OCI-LY7 (cell line): ENCODE results near the gene CNN2. TPM values are rescaled to one million over a fixed set of nuclear protein-coding genes. Genes with fewer than 3 reads are reported as not detected.

Experiments
- BruUV-seq: library from RNA; stranded (reverse); fragments of 400-500 nt; replicated peaks from 2 replicates; lab custom pipeline; 2021; lab: Mats Ljungman, UMichigan
- CTCF ChIA-PET: fragments of 300-600 bp; sonication (Branson Sonifier 250); formaldehyde crosslinking; loops from one replicate; lab custom pipeline; 2022; ENCODE audit warnings: antibody characterized with exemption; ENCODE audit not compliant: unreplicated experiment; lab: Charles Lee
- POLR2A ChIA-PET: fragments of 300-600 bp; sonication (Branson Sonifier 250); formaldehyde crosslinking; loops from one replicate; lab custom pipeline; 2022; ENCODE audit warnings: antibody characterized with exemption; lab: Charles Lee
- DNase-seq: peaks from one replicate; pipeline ENCODE4 v3.0.0-alpha.2; 2015; ENCODE audit warnings: low spot score
- H2AFZ ChIP-seq: fragments of 200-600 bp; sonication (generic), shearing (Covaris generic); 2 replicates; pipeline ENCODE4 v1.6.1; 2014; ENCODE audit warnings: mild to moderate bottlenecking, antibody characterized with exemption, low read length, moderate library complexity
- H3K27ac ChIP-seq: fragments of 200-600 bp; sonication (generic); 2 replicates; pipeline ENCODE4 v1.5.1; 2014; ENCODE audit warnings: mixed run types, low read depth, mild to moderate bottlenecking, moderate library complexity, low read length, inconsistent platforms; ENCODE audit not compliant: poor library complexity, severe bottlenecking
- H3K36me3 ChIP-seq: fragments of 200-600 bp; sonication (generic); 2 replicates; pipeline ENCODE4 v1.6.1; 2014; ENCODE audit warnings: mild to moderate bottlenecking, antibody characterized with exemption, low read length, moderate library complexity, mixed read lengths; ENCODE audit not compliant: insufficient read depth
- H3K4me1 ChIP-seq: fragments of 200-600 bp; sonication (generic); 2 replicates; pipeline ENCODE4 v1.5.1; 2014; ENCODE audit warnings: mild to moderate bottlenecking, low read length; ENCODE audit not compliant: insufficient read depth, poor library complexity, severe bottlenecking
- H3K4me2 ChIP-seq: fragments of 200-600 bp; sonication (generic); 2 replicates; pipeline ENCODE4 v1.6.1; 2014; ENCODE audit warnings: mild to moderate bottlenecking, low read length
- H3K4me3 ChIP-seq: fragments of 200-600 bp; sonication (generic); 2 replicates; pipeline ENCODE4 v1.5.1; 2014; ENCODE audit warnings: mild to moderate bottlenecking, low read depth, low read length; ENCODE audit not compliant: poor library complexity, severe bottlenecking
- H3K79me2 ChIP-seq: fragments of 200-600 bp; sonication (generic); 2 replicates; pipeline ENCODE4 v1.6.1; 2016; ENCODE audit warnings: low read depth, mild to moderate bottlenecking, low read length, moderate library complexity, mixed read lengths; ENCODE audit not compliant: insufficient read depth
- H3K9me2 ChIP-seq: fragments of 200-600 bp; sonication (generic); 2 replicates; pipeline ENCODE4 v1.6.1; 2016; ENCODE audit warnings: mild to moderate bottlenecking, low read length, mixed read lengths; ENCODE audit not compliant: insufficient read depth
- H3K9me3 ChIP-seq: fragments of 200-600 bp; sonication (generic); 2 replicates; pipeline ENCODE4 v1.6.1; 2014; ENCODE audit warnings: mild to moderate bottlenecking, mixed run types, low read length, mixed read lengths
- H4K20me1 ChIP-seq: fragments of 200-600 bp; sonication (generic); 2 replicates; pipeline ENCODE4 v1.6.1; 2014; ENCODE audit warnings: mild to moderate bottlenecking, antibody characterized with exemption, low read length, moderate library complexity, mixed read lengths; ENCODE audit not compliant: insufficient read depth
- CTCF ChIP-seq: fragments of 200-600 bp; sonication (generic); conservative IDR thresholded peaks from 2 replicates; pipeline ENCODE4 v1.5.1; 2014; ENCODE audit warnings: mild to moderate bottlenecking, antibody characterized with exemption, low read length, moderate library complexity, mixed read lengths
- EZH2phosphoT487 ChIP-seq: fragments of 200-600 bp; sonication (generic); IDR thresholded peaks from 2 replicates; pipeline ENCODE4 v1.6.1; 2018; ENCODE audit warnings: low read depth, borderline replicate concordance, mild to moderate bottlenecking, mixed run types, antibody characterized with exemption, low read length, moderate library complexity, mixed read lengths
- intact Hi-C: fragments of 100-400 bp; cut with micrococcal nuclease; formaldehyde crosslinking; loops from one replicate; pipeline ENCODE4 v1.10.0; 2022; ENCODE audit not compliant: unreplicated experiment
- total RNA-seq, 2 experiments: library from RNA; depleted of rRNA in 1 of 2; stranded (reverse); fragments of >200 nt in 1 of 2; shearing (Covaris generic) in 1 of 2; gene quantifications; 2 replicates each; pipeline ENCODE4 v1.2.3, GENCODE V29; 2014 to 2022

CNN2 gene
- total RNA-seq, 2 experiments from 2014 or later, result 73.7 to 127 TPM

GRCh38 chr19:1015061-1015781 lies 11.2 kb upstream of the CNN2 start:
- ChIA-PET POLR2A (interaction anchor here (0.7 kb wide), 1 partner anchor 24 kb away, joined by 4 read pairs; no protein-coding TSS in a partner anchor), CTCF (no interaction called here)
- H3K4me3 ChIP-seq, result no peak overlapping the region
- no peaks in the 10 kb centered on the region for H3K9me2 ChIP-seq
- H3K27ac ChIP-seq, result no peak overlapping the region
- H3K36me3 ChIP-seq, result peaks cover 86% of the 10 kb centered on the region
- no peak overlapping the region for H2AFZ ChIP-seq
- no peak for TF ChIP-seq EZH2phosphoT487
- no peak for TF ChIP-seq CTCF
- no TSS peak for BruUV-seq
- DNase-seq, result no peak
- H3K4me2 ChIP-seq, result no peak overlapping the region
- peaks cover 32% of the 10 kb centered on the region for H3K4me1 ChIP-seq
- peaks cover 10% of the 10 kb centered on the region for H4K20me1 ChIP-seq
- intact Hi-C loops, result no loop called here
- H3K79me2 ChIP-seq, result peaks cover 55% of the 10 kb centered on the region
- no peaks in the 10 kb centered on the region for H3K9me3 ChIP-seq

GRCh38 chr19:1015782-1016646 lies 10.4 kb upstream of the CNN2 start:
- no TSS peak for BruUV-seq
- H3K4me1 ChIP-seq, result peaks cover 32% of the 10 kb centered on the region
- TF ChIP-seq CTCF, result no peak
- TF ChIP-seq EZH2phosphoT487, result no peak
- H3K79me2 ChIP-seq, result peaks cover 62% of the 10 kb centered on the region
- H3K9me3 ChIP-seq, result no peaks in the 10 kb centered on the region
- H3K36me3 ChIP-seq, result peaks cover 83% of the 10 kb centered on the region
- H3K27ac ChIP-seq, result no peak overlapping the region
- no peak overlapping the region for H3K4me3 ChIP-seq
- CTCF ChIA-PET, result no interaction called here
- H4K20me1 ChIP-seq, result peaks cover 10% of the 10 kb centered on the region
- no peaks in the 10 kb centered on the region for H3K9me2 ChIP-seq
- H3K4me2 ChIP-seq, result no peak overlapping the region
- intact Hi-C loops, result no loop called here
- H2AFZ ChIP-seq, result no peak overlapping the region
- POLR2A ChIA-PET, result interaction anchor here (0.7 kb wide), 1 partner anchor 23 kb away, joined by 4 read pairs; no protein-coding TSS in a partner anchor
- no peak for DNase-seq
